Tongue (tissue), 2 donors: ENCODE data around the gene SLC5A11. TPM values are rescaled to one million over a fixed set of nuclear protein-coding genes. Genes with fewer than 3 reads are reported as not detected.
"Not testable (repeated sequence)": the region's sequence is repeated elsewhere in the genome, so short reads cannot be mapped to it uniquely, and the experiment has no call there.

Experiments used
- DNase-seq: peaks from one replicate; pipeline ENCODE4 v3.0.0-alpha.2; 2015
- total RNA-seq: library from RNA; depleted of rRNA; stranded (reverse); fragments of >200 nt; gene quantifications from one replicate; pipeline ENCODE4 v1.2.3, GENCODE V29; 2014

Gene SLC5A11
- total RNA-seq, 1 donor from 2014 or later = not detected

- DNase-seq = no peak
Measured at GRCh38 chr16:24836836-24837235, 8.9 kb upstream of the SLC5A11 start.

- no peak for DNase-seq
Measured at GRCh38 chr16:24837969-24838368, 7.8 kb upstream of the SLC5A11 start.

GRCh38 chr16:24838554-24839266 lies 7.1 kb upstream of the SLC5A11 start:
- DNase-seq = no peak

DNA sequence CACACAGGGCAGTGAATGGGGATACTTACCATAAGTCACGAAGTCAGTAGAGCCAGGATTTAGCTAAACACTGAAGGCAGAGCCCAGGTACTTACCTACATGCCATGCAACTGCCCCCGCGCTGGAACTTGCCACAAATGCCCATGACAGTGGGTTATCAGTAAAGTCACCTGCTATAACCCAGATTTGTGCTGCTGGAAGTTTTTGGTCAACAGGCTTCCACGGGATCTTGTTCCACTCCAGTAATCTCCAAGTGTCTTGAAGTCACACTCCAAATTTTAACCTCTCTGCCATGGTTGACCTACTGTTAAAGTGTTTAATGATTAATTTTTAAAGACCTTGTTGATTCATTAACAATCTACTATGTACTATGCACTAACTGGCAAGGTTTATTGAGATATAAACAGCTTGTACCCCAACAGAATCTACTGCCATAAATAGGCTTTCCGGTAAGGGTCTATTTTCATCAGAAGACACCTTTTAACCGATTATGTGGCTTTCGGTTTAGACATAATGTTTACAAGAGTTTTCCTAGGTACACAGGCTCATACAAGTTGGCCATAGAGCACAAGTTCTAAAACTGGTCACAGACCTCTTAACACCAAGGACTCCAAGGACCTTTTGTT lies 6.3 kb upstream of the SLC5A11 start:
- no peak for DNase-seq

GRCh38 chr16:24841291-24841690 lies 4.5 kb upstream of the SLC5A11 start:
- no peak for DNase-seq

DNA sequence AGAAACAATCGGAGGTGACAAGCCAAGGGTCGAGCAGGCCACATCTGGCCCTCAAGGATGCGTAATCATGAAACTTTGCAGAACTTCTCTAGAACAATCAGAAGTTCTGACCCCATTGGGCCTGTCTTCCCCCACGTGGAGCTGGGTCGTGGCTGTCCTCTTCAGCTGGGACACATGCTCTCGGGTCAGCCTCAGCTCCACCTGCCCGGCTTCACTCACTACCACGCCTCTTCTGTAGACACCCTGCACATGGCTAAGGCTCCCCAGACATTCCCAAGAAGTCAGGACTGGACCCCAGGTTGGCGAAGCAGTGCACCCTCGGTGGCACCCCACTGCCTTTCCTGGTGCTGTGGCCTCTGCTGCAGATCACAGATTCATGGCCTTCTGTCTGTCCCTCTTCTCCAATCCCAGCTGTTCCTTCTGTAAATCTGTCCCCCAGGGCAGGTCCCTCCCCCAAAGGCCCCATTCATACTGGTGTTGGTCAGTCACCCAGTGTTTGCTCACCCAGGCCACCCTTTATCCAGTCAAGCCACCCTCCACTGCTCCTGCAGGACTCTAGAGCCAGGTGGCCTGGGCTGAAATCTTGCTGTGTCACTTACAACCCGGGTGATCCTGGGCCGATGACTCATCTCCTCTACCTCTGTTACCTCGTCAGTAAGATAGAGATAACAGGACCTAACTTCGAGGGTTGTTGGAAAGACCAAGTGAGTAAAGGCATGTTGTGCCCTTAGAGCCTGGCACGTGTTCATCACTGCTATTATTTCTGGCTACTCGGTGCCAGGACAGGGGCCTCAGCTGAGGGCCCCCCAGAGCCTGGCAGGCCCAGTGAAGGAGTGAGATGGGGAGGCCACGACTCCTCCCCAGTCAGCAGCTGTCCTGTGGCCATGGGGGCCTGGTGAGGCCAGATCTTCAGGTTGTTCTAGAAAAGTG lies 1.4 kb upstream of the SLC5A11 start:
- DNase-seq = no peak

GRCh38 chr16:24845031-24845365 lies 765 bp upstream of the SLC5A11 start:
- not testable (repeated sequence) for DNase-seq

DNA sequence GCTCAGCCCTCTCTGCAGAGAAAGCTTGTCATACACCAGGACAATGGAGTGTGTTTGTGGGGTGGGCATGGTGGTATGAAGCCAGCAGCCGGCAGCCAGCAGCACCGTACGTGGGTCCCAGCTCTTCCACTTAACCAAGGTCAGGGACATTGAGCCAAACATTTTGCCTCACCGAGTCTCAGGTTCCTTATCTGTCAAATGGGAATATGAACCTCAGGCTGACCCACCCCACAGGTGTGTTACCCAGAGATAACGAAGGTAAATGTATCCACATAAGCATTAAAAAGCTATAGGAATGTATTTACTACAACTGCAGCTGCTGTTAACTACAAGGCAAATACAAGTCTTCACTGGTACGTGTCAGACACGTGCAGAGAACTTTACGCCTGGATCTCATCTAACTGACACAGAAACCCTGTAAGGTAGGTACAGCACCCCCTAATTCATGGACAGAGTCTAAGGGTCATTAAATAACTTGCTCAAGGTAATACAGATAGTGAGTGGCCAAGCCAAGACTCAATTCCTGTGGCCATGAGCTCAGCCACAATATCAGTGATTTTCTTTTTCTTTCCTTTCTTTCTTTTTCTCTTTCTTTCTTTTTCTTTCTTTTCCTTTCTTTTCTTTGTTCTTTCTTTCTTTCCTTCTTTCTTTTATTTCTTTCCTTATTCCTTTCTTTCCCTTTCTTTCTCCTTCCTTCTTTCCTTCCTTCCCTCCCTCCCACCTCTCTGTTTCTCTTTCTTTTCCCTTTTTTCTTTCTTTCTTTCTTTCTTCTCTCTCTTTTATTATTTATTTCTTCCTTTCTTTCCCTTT lies 990 bp downstream of the SLC5A11 start:
- DNase-seq = no peak

DNA sequence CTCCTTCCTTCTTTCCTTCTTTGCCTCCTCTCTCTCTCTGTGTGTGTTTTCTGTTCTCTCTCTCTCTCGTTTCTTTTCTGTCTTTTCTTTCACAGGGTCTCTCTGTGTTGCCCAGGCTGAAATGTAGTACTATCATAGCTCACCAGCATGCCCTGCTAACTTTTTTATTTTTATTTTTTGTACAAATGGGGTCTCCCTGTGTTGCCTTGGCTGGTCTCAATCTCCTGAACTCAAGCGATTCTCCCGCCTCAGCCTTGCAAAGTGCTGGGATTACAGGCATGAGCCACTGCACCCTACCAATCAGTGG lies 1.5 kb downstream of the SLC5A11 start:
- DNase-seq = no peak

GRCh38 chr16:24848065-24848464 lies 2.3 kb downstream of the SLC5A11 start:
- no peak for DNase-seq

DNA sequence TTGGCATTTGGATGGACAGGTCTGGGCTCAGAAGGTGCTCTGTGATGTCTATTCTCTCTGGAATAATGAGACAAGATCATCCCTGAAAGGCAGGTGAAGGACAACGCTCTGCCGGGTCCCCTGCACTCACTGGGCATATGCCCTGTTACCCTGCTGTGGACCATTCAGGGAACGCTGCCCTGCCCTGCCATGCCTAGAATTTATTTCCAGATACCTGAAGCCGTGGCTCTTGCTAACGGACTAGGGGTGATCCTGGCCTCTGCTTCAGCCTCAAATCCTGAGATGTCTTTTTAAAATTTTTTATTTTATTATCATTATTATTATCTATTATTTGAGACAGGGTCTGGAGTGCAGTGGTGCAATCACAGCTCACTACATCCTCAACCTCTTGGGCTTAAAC lies 3.9 kb downstream of the SLC5A11 start:
- no peak for DNase-seq

- no peak for DNase-seq
Measured at GRCh38 chr16:24850289-24850938, 4.7 kb downstream of the SLC5A11 start.

DNA sequence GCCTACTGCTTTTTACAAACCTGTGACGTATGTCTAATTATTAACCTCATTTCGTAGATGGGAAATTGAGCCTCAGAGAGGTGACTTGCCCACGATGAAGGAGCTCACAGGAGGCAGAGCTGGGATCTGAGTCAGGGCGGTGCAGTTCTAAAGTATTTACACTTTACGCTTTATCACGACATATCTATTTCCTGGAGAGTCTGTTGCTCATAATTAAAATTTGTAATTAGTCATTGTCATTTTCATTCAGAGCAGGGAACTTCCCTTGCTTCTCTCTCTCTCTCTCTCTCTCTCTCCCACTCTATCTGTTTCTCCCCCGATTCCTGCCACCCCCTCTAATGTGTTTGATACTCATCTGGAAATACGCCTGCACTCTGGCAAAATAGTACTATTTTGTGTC lies 5.9 kb downstream of the SLC5A11 start:
- DNase-seq = no peak

GRCh38 chr16:24852281-24852721 lies 6.5 kb downstream of the SLC5A11 start:
- no peak for DNase-seq

GRCh38 chr16:24853169-24853824 lies 7.5 kb downstream of the SLC5A11 start:
- DNase-seq = no peak

- peak; percentile 20 for DNase-seq
Measured at GRCh38 chr16:24853830-24854229, 8.1 kb downstream of the SLC5A11 start.

DNA sequence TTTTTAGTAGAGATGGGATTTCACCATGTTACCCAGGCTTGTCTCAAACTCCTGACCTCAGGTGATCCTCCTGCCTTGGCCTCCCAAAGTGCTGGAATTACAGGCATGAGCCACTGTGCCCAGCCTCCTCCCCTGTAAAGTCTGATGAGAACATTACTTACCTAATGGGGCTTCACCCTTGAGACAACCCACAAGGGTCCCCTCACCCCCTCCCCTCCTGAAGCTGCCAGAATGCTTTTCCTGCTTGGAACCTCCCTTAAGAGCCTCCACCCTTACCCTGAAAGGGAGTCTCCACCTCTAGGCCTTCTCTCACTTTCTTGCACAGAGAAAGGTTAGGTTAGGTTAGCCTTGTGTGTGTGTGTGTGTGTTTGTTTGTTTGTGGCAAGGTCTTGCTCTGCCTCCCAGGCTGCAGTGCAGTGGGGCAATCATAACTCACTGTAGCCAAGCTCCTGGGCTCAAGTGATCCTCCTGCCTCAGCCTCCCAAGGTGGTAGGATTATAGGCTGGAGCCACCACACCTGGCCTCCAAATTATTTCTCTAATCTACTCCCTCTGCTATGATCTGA lies 8.9 kb downstream of the SLC5A11 start:
- no peak for DNase-seq

- DNase-seq = no peak
Measured at GRCh38 chr16:24855678-24856077, 9.9 kb downstream of the SLC5A11 start.

DNA sequence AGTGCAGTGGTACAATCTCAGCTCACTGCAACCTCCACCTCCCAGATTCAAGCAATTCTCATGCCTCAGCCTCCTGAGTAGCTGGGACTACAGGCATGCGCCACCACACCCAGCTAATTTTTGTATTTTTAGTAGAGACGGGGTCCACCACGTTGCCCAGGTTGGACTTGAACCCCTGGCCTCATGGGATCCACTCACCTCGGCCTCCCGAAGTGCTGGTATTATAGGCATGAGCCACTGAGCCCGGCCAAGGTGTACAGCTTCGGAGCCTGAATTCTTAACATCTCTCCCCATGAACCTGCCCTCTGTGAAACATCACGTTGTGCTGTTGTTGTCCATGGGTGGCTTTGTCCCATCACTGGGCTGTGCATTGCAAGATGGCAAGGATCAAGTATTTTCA lies 11.1 kb downstream of the SLC5A11 start:
- not testable (repeated sequence) for DNase-seq

GRCh38 chr16:24858219-24859041 lies 12.7 kb downstream of the SLC5A11 start:
- peak; percentile 81 for DNase-seq
